ENCODE results near the gene ZNF827. TPM values are rescaled to one million over a fixed set of nuclear protein-coding genes. Genes with fewer than 3 reads are reported as not detected.
A peak's percentile ranks its signal among the peaks of the same experiment; 100 is the strongest.

The ZNF827 gene
- total RNA-seq, 4 donors from 2014 or later: 5.2 to 11.8 (median 7.1) TPM

GRCh38 chr4:145815027-145815612 is 123.5 kb downstream of the ZNF827 start:
- ATAC-seq (ENCODE audit: low FRiP score): no peak
- no peak for TF ChIP-seq CTCF (IDR thresholded peaks at IDR 0.05)

GRCh38 chr4:145814246-145814645 is 124.4 kb downstream of the ZNF827 start:
- DNase-seq (ENCODE audit: low spot score) (no peak), ATAC-seq (ENCODE audit: low FRiP score) (no peak)
- TF ChIP-seq CTCF (IDR thresholded peaks at IDR 0.05): no peak

More at GRCh38 chr4:145815027-145815612, 123.5 kb downstream of the ZNF827 start:
- DNase-seq (ENCODE audit: low spot score): no peak

GRCh38 chr4:145812919-145813318 is 125.7 kb downstream of the ZNF827 start:
- DNase-seq (ENCODE audit: low spot score) (no peak), ATAC-seq (ENCODE audit: low FRiP score) (no peak)
- TF ChIP-seq CTCF (IDR thresholded peaks at IDR 0.05): no peak

- no peak for TF ChIP-seq CTCF (IDR thresholded peaks at IDR 0.05)
- DNase-seq (ENCODE audit: low spot score) (no peak), ATAC-seq (ENCODE audit: low FRiP score) (no peak)
Observed at GRCh38 chr4:145808848-145809512, 129.6 kb downstream of the ZNF827 start.

GRCh38 chr4:145808021-145808650 is 130.5 kb downstream of the ZNF827 start:
- TF ChIP-seq CTCF (IDR thresholded peaks at IDR 0.05): no peak
- ATAC-seq (ENCODE audit: low FRiP score) (peak; percentile 95), DNase-seq (ENCODE audit: low spot score) (no peak)

GRCh38 chr4:145805490-145805889 is 133.1 kb downstream of the ZNF827 start:
- no peak for ATAC-seq (ENCODE audit: low FRiP score)
- no peak for TF ChIP-seq CTCF (IDR thresholded peaks at IDR 0.05)

More at GRCh38 chr4:145805490-145805889, 133.1 kb downstream of the ZNF827 start:
- DNase-seq (ENCODE audit: low spot score): no peak

Measured in omental fat pad (tissue), 4 donors.